ENCODE data around the gene HSD17B10. TPM values are rescaled to one million over a fixed set of nuclear protein-coding genes. Genes with fewer than 3 reads are reported as not detected.

Gene HSD17B10
- total RNA-seq, 4 donors from 2014 or later, result 81.6 to 130 (median 115) TPM

DNA sequence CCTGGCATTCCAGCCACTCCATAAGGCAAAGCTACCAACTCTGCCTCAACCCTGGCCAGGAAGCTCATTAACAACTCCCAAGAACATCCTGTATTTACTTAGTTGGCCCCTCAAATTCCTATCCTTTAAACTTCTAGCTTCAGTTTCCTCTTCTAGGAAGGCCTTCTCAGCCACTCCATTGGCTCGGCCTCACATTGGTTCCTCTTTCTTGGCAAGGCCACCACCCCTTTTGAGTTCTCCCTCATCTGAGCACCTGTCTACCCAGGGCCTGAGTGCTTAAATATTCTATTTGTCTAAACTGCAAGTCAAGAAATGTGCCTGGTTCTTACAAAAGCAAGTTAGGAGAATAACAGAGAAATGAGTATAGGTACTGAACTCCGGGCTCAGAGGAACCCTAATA is 21.7 kb downstream of the HSD17B10 start:
- H3K4me1 ChIP-seq, result no peaks in the 10 kb centered on the region
- no peak for TF ChIP-seq POLR2A (IDR thresholded peaks at IDR 0.05)
- TF ChIP-seq, protein P1, sequence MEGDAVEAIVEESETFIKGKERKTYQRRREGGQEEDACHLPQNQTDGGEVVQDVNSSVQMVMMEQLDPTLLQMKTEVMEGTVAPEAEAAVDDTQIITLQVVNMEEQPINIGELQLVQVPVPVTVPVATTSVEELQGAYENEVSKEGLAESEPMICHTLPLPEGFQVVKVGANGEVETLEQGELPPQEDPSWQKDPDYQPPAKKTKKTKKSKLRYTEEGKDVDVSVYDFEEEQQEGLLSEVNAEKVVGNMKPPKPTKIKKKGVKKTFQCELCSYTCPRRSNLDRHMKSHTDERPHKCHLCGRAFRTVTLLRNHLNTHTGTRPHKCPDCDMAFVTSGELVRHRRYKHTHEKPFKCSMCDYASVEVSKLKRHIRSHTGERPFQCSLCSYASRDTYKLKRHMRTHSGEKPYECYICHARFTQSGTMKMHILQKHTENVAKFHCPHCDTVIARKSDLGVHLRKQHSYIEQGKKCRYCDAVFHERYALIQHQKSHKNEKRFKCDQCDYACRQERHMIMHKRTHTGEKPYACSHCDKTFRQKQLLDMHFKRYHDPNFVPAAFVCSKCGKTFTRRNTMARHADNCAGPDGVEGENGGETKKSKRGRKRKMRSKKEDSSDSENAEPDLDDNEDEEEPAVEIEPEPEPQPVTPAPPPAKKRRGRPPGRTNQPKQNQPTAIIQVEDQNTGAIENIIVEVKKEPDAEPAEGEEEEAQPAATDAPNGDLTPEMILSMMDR (IDR thresholded peaks at IDR 0.05), result no peak
- H3K36me3 ChIP-seq, result peaks cover 8 to 75% (median 35%) of the 10 kb centered on the region in 3 donors
- WGBS, 2 donors, result 85 to 92% methylated on average over 2 of the region's 2 CpGs
- no peaks in the 10 kb centered on the region for H3K27me3 ChIP-seq
- H3K27ac ChIP-seq, result no peak overlapping the region
- intact Hi-C loops (cut with DNase I), result no loop called here
- no peak overlapping the region for H3K4me3 ChIP-seq
- H3K9me3 ChIP-seq, result no peaks in the 10 kb centered on the region
- no peak for DNase-seq

DNA sequence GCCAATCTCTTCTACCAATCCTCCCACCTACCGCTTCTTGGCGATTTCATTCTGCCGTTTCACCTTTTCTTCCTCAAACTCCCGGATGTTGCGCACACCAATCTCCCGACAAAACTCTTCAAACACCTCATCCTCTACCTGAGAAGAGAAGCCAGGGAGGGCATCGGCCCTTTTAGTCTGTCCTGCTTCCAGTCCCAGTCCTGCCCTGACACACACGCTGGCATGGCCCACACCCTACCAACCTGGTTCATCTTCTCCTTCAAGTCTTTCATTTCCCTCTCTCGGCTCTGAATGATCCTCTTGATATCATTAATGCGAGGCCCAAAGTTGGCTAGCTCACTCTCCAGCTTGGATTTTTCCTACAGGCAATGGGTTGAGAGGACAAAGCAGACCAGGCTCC is 30.6 kb downstream of the HSD17B10 start:
- H3K4me1 ChIP-seq, result no peaks in the 10 kb centered on the region
- 86 to 93% methylated on average over 9 to 10 of the region's 10 CpGs for WGBS, 2 donors
- H3K36me3 ChIP-seq, result peaks cover 30 to 90% (median 31%) of the 10 kb centered on the region in 3 donors
- H3K27ac ChIP-seq, result no peak overlapping the region
- no peak overlapping the region for H3K4me3 ChIP-seq
- DNase-seq, result no peak
- intact Hi-C loops (cut with DNase I), result no loop called here
- H3K9me3 ChIP-seq, result no peaks in the 10 kb centered on the region
- TF ChIP-seq POLR2A (IDR thresholded peaks at IDR 0.05), result no peak
- TF ChIP-seq, protein P1 (IDR thresholded peaks at IDR 0.05), result no peak
- no peaks in the 10 kb centered on the region for H3K27me3 ChIP-seq

DNA sequence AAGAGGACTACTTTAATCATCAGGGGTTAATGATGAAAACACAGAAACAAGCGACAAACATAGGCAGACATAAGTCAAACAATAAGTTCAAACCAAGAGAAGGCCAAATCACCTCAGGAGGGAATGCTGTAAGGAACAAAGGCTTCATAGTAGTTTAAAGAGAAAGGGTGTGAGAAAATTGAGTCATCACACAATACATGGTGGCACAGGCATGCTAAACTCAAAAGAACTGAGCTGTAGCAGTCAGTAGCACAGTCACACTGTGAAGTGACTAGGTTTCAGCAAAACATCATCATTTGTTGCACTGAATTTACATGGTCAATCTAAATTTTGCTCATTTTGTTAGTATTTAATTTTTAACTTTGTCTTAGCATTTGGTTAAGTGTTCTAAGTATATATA is 36.0 kb downstream of the HSD17B10 start:
- no peaks in the 10 kb centered on the region for H3K9me3 ChIP-seq
- TF ChIP-seq, protein P1 (IDR thresholded peaks at IDR 0.05), result no peak
- TF ChIP-seq POLR2A (IDR thresholded peaks at IDR 0.05), result no peak
- no peak overlapping the region for H3K4me3 ChIP-seq
- intact Hi-C loops (cut with DNase I), result no loop called here
- H3K4me1 ChIP-seq, result no peaks in the 10 kb centered on the region
- no peaks in the 10 kb centered on the region for H3K27me3 ChIP-seq
- 75 to 85% methylated on average over 1 of the region's 1 CpG for WGBS, 2 donors
- DNase-seq, result no peak
- no peak overlapping the region for H3K27ac ChIP-seq
- H3K36me3 ChIP-seq, result peaks cover 10 to 71% (median 18%) of the 10 kb centered on the region in 3 donors

DNA sequence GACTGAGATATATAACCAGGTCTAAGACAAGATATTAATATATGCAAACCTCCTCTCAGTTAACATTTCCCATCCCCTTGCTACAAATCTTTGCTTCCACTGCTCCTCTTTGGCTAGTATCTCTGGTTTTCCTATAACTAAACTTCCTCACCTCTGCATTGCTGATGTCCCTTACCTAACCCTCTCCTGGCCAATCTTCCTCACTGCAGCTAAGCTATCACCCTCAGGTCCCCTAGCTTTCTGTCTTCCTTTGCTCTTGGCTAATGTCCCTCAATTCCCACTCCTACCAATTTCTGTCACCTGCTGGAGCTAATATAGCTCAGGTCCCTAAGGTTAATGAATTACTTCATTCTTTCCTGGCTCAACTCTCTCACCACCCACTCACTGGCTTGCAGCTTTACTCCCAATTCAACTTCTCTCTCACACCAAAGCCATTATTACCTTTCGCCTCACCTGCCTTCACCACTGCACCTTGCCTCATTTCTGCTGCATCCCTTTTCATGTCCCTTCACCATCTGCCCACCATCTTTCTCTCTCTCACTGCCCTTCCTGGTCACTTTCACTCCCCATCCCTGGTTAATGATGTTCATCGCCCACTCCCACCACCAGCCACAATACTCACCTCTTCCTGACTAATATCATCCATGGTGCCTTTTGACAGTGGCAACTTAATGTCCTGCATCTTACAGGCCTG is 38.4 kb downstream of the HSD17B10 start:
- no peaks in the 10 kb centered on the region for H3K9me3 ChIP-seq
- H3K27ac ChIP-seq, result no peak overlapping the region
- TF ChIP-seq, protein P1 (IDR thresholded peaks at IDR 0.05), result no peak
- no peak for TF ChIP-seq POLR2A (IDR thresholded peaks at IDR 0.05)
- no peaks in the 10 kb centered on the region for H3K27me3 ChIP-seq
- 95 to 100% methylated on average over 2 of the region's 2 CpGs for WGBS, 2 donors
- H3K4me3 ChIP-seq, result no peak overlapping the region
- intact Hi-C loops (cut with DNase I), result no loop called here
- peaks cover 4 to 72% (median 18%) of the 10 kb centered on the region in 3 donors for H3K36me3 ChIP-seq
- DNase-seq, result no peak
- no peaks in the 10 kb centered on the region for H3K4me1 ChIP-seq

DNA sequence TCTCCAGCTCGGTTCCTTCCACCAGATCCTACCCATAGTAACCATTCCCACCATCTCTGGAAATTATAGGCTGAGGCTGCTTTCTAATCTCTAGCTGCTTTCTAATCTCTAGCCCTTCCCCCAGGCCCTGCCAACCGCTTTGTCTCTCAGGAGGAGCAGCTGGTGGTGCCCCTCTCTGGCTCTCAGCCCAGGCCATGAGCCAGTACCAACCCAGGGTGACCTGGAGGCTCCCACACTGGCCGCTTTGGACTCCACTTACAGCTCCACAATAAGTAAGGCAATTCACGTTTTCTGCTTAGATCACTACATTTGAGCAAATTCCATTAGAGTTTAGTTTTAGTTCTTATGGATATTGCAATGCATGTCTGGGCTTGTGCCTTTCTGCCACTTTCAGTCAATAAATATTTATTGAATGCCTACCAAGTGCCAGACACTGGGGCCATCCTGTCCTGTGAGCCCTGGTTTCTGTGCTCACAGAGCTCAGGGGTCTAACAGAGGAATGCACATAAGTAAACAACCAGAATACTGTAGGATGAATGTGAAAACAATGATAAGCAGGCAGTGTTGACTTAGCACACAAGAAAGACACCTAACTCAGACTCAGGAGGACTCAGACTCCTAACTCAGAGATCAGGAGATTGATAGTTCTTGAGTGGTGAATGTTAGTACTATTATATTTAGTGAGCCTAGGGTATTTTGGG is 50.6 kb downstream of the HSD17B10 start:
- DNase-seq, result no peak
- 92% methylated on average over 3 to 4 of the region's 4 CpGs for WGBS, 2 donors
- Histone ChIP-seq H3K4me1 (no peaks in the 10 kb centered on the region), H3K4me3 (no peak overlapping the region), H3K27ac (no peak overlapping the region), H3K36me3 (peaks cover 14 to 66% (median 22%) of the 10 kb centered on the region in 3 donors), H3K9me3 (no peaks in the 10 kb centered on the region), H3K27me3 (no peaks in the 10 kb centered on the region)
- intact Hi-C loops (cut with DNase I), result no loop called here
- TF ChIP-seq POLR2A (IDR thresholded peaks at IDR 0.05), result no peak
- TF ChIP-seq, protein P1 (IDR thresholded peaks at IDR 0.05), result no peak

Data from esophagus squamous epithelium (tissue), 5 donors.